Measurements from ENCODE around the gene SMIM7.
"Not testable (repeated sequence)": the region's sequence is repeated elsewhere in the genome, so short reads cannot be mapped to it uniquely, and the experiment has no call there.

SMIM7 gene

GRCh38 chr19:16676101-16676798, 16.3 kb upstream of the SMIM7 start:
- no peaks in the 10 kb centered on the region for H3K4me1 ChIP-seq (ENCODE audit: control insufficient read depth in 1 of 2, insufficient read depth in 2 of 2, low read length in 2 of 2)
- no peak overlapping the region for H3K9ac ChIP-seq (ENCODE audit: low read depth in 1 of 2, low read length in 2 of 2)
- H3K27me3 ChIP-seq (ENCODE audit: control insufficient read depth in 1 of 2, insufficient read depth in 2 of 2, low read length in 2 of 2): no peaks in the 10 kb centered on the region
- H3K4me3 ChIP-seq (ENCODE audit: low read depth in 1 of 2, low read length in 2 of 2): no peak overlapping the region
- H3K27ac ChIP-seq (ENCODE audit: low read depth, low read length): no peak overlapping the region
- H3K36me3 ChIP-seq (ENCODE audit: control insufficient read depth in 1 of 2, insufficient read depth in 2 of 2, low read length in 2 of 2): peaks cover 0 to 4% of the 10 kb centered on the region in 2 donors
- peaks cover 0 to 5% of the 10 kb centered on the region in 2 donors for H3K9me3 ChIP-seq (ENCODE audit: control insufficient read depth in 1 of 2, low read length in 2 of 2)

DNA sequence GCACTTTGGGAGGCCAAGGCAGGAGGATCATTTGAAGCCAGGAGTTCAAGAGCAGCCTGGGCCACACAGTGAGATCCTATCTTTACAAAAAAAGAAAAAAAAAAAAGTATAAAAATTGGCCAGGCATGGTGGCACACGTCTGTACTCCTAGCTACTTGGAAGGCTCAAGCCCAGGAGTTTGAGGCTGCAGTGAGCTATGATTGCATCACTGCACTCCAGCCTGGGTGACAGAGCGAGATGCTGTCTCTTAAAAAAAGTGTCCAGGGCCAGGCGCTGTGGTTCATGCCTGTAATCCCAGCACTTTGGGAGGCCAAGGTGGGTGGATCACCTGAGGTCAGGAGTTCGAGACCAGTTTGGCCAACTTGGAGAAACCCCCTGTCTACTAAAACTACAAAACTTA, 13.9 kb upstream of the SMIM7 start:
- H3K9me3 ChIP-seq (ENCODE audit: control insufficient read depth in 1 of 2, low read length in 2 of 2); H3K27ac ChIP-seq (ENCODE audit: low read depth, low read length); H3K9ac ChIP-seq (ENCODE audit: low read depth in 1 of 2, low read length in 2 of 2); H3K4me1 ChIP-seq (ENCODE audit: control insufficient read depth in 1 of 2, insufficient read depth in 2 of 2, low read length in 2 of 2); H3K36me3 ChIP-seq (ENCODE audit: control insufficient read depth in 1 of 2, insufficient read depth in 2 of 2, low read length in 2 of 2); H3K27me3 ChIP-seq (ENCODE audit: control insufficient read depth in 1 of 2, insufficient read depth in 2 of 2, low read length in 2 of 2); H3K4me3 ChIP-seq (ENCODE audit: low read depth in 1 of 2, low read length in 2 of 2): not testable (repeated sequence)

DNA sequence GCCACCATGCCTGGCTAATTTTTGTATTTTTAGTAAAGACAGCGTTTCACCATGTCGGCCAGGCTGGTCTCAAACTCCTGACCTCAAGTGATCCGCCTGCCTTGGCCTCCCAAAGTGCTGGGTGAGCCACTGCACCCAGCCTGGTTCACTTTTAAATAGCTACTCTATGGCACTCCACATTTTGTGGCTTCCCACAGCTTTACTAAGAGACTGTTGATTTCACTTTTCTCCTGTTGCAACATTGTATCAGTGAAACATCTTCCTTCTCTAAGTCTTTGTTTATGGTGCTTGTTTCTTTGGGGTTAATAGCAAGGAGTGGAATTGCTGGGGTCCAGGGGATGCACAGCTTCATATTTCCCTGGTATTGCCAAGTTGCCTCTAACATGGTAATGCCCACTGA, 13.3 kb upstream of the SMIM7 start:
- Histone ChIP-seq H3K27me3 (ENCODE audit: control insufficient read depth in 1 of 2, insufficient read depth in 2 of 2, low read length in 2 of 2) (no peaks in the 10 kb centered on the region), H3K27ac (ENCODE audit: low read depth, low read length) (no peak overlapping the region), H3K4me1 (ENCODE audit: control insufficient read depth in 1 of 2, insufficient read depth in 2 of 2, low read length in 2 of 2) (no peaks in the 10 kb centered on the region), H3K9ac (ENCODE audit: low read depth in 1 of 2, low read length in 2 of 2) (no peak overlapping the region), H3K9me3 (ENCODE audit: control insufficient read depth in 1 of 2, low read length in 2 of 2) (no peaks in the 10 kb centered on the region), H3K4me3 (ENCODE audit: low read depth in 1 of 2, low read length in 2 of 2) (no peak overlapping the region), H3K36me3 (ENCODE audit: control insufficient read depth in 1 of 2, insufficient read depth in 2 of 2, low read length in 2 of 2) (no peaks in the 10 kb centered on the region)

DNA sequence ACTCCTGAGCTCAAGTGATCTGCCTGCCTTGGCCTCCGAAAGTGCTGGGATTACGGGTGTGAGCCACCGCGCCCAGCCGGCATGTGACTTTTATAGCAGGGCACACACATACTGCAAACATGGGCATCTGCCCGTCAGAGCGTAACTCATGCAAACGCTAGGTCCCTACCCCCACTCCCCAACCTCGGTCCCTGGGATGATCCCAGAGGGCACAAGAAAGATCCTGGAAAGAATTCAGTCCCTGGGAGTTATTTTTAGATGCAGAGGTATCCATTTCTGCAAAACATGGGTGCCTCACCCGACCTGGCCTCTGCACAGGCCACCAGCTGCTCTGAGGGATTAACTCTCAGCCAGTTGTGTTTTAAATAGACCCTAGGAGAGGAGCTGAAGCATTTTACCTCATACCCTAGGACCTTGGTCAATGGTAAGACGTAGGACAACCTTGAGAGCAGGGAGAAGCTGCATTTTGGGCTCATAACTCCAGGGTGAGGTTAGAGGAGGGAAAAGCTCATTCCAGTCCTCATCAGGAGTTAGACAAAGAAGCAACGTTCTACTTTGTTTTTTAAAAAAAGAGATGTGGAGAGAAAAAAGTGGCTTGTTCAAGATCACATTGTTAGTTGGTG, 11.8 kb upstream of the SMIM7 start:
- Histone ChIP-seq H3K9me3 (ENCODE audit: control insufficient read depth in 1 of 2, low read length in 2 of 2) (no peaks in the 10 kb centered on the region), H3K4me3 (ENCODE audit: low read depth in 1 of 2, low read length in 2 of 2) (no peak overlapping the region), H3K27me3 (ENCODE audit: control insufficient read depth in 1 of 2, insufficient read depth in 2 of 2, low read length in 2 of 2) (no peaks in the 10 kb centered on the region), H3K36me3 (ENCODE audit: control insufficient read depth in 1 of 2, insufficient read depth in 2 of 2, low read length in 2 of 2) (no peaks in the 10 kb centered on the region), H3K4me1 (ENCODE audit: control insufficient read depth in 1 of 2, insufficient read depth in 2 of 2, low read length in 2 of 2) (no peaks in the 10 kb centered on the region), H3K9ac (ENCODE audit: low read depth in 1 of 2, low read length in 2 of 2) (no peak overlapping the region), H3K27ac (ENCODE audit: low read depth, low read length) (no peak overlapping the region)

DNA sequence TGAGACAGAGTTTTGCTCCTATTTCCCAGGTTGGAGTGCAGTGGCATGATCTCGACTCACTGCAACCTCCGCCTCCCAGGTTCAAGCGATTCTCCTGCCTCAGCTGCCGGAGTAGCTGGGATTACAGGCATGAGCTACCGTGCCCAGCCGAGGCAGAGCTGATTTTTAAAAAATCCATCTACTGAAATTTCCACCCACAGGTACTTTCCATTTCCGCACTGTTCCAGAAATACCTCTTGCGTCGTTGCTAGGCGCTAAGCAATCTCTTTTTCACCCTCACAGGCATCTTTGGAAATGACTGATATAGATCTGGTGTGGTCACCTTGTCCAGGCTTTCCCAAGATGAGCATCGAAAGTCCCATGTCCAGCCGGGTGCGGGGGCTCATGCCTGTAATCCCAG, 10.3 kb upstream of the SMIM7 start:
- Histone ChIP-seq H3K27ac (ENCODE audit: low read depth, low read length) (no peak overlapping the region), H3K27me3 (ENCODE audit: control insufficient read depth in 1 of 2, insufficient read depth in 2 of 2, low read length in 2 of 2) (no peaks in the 10 kb centered on the region), H3K4me3 (ENCODE audit: low read depth in 1 of 2, low read length in 2 of 2) (no peak overlapping the region), H3K36me3 (ENCODE audit: control insufficient read depth in 1 of 2, insufficient read depth in 2 of 2, low read length in 2 of 2) (no peaks in the 10 kb centered on the region), H3K9ac (ENCODE audit: low read depth in 1 of 2, low read length in 2 of 2) (no peak overlapping the region), H3K9me3 (ENCODE audit: control insufficient read depth in 1 of 2, low read length in 2 of 2) (no peaks in the 10 kb centered on the region), H3K4me1 (ENCODE audit: control insufficient read depth in 1 of 2, insufficient read depth in 2 of 2, low read length in 2 of 2) (no peaks in the 10 kb centered on the region)

DNA sequence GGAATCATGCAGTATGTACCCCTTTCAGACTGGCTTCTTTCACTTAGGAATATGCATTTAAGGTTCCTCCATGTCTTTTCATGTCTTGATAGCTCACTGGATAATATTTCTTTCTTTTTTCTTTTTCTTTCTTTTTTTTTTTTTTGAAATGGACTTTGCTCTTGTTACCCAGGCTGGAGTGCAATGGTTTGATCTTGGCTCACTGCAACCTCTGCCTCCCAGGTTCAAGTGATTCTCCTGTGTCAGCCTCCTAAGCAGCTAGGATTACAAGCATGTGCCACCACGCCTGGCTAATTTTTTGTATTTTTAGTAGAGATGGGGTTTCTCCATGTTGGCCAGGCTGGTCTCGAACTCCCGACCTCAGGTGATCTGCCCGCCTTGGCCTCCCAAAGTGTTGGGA, 8.8 kb upstream of the SMIM7 start:
- not testable (repeated sequence) for H3K4me3 ChIP-seq (ENCODE audit: low read depth in 1 of 2, low read length in 2 of 2); H3K27ac ChIP-seq (ENCODE audit: low read depth, low read length); H3K27me3 ChIP-seq (ENCODE audit: control insufficient read depth in 1 of 2, insufficient read depth in 2 of 2, low read length in 2 of 2); H3K36me3 ChIP-seq (ENCODE audit: control insufficient read depth in 1 of 2, insufficient read depth in 2 of 2, low read length in 2 of 2); H3K9me3 ChIP-seq (ENCODE audit: control insufficient read depth in 1 of 2, low read length in 2 of 2); H3K9ac ChIP-seq (ENCODE audit: low read depth in 1 of 2, low read length in 2 of 2); H3K4me1 ChIP-seq (ENCODE audit: control insufficient read depth in 1 of 2, insufficient read depth in 2 of 2, low read length in 2 of 2)

GRCh38 chr19:16668176-16668575, 8.2 kb upstream of the SMIM7 start:
- Histone ChIP-seq H3K36me3 (ENCODE audit: control insufficient read depth in 1 of 2, insufficient read depth in 2 of 2, low read length in 2 of 2) (no peaks in the 10 kb centered on the region), H3K4me1 (ENCODE audit: control insufficient read depth in 1 of 2, insufficient read depth in 2 of 2, low read length in 2 of 2) (peaks cover 0 to 6% of the 10 kb centered on the region in 2 donors), H3K27ac (ENCODE audit: low read depth, low read length) (no peak overlapping the region)

GRCh38 chr19:16661480-16662034, 1.6 kb upstream of the SMIM7 start:
- Histone ChIP-seq H3K27ac (ENCODE audit: low read depth, low read length) (no peak overlapping the region), H3K4me1 (ENCODE audit: control insufficient read depth in 1 of 2, insufficient read depth in 2 of 2, low read length in 2 of 2) (peaks cover 5 to 37% of the 10 kb centered on the region in 2 donors), H3K36me3 (ENCODE audit: control insufficient read depth in 1 of 2, insufficient read depth in 2 of 2, low read length in 2 of 2) (peaks cover 5 to 16% of the 10 kb centered on the region in 2 donors), H3K9ac (ENCODE audit: low read depth in 1 of 2, low read length in 2 of 2) (peak overlapping the region; percentile 36 to 54), H3K9me3 (ENCODE audit: control insufficient read depth in 1 of 2, low read length in 2 of 2) (no peaks in the 10 kb centered on the region), H3K4me3 (ENCODE audit: low read depth in 1 of 2, low read length in 2 of 2) (peak overlapping the region; percentile 65 to 91), H3K27me3 (ENCODE audit: control insufficient read depth in 1 of 2, insufficient read depth in 2 of 2, low read length in 2 of 2) (no peaks in the 10 kb centered on the region)

More at GRCh38 chr19:16668176-16668575, 8.2 kb upstream of the SMIM7 start:
- Histone ChIP-seq H3K27me3 (ENCODE audit: control insufficient read depth in 1 of 2, insufficient read depth in 2 of 2, low read length in 2 of 2) (no peaks in the 10 kb centered on the region), H3K9me3 (ENCODE audit: control insufficient read depth in 1 of 2, low read length in 2 of 2) (no peaks in the 10 kb centered on the region), H3K4me3 (ENCODE audit: low read depth in 1 of 2, low read length in 2 of 2) (no peak overlapping the region), H3K9ac (ENCODE audit: low read depth in 1 of 2, low read length in 2 of 2) (no peak overlapping the region)

GRCh38 chr19:16660763-16661479, 977 bp upstream of the SMIM7 start, which contains the start of gene TMEM38A:
TSS of gene TMEM38A (plus strand) at chr19:16661139. CDS start at chr19:16661218, 79 bp downstream.
- Histone ChIP-seq H3K9me3 (ENCODE audit: control insufficient read depth in 1 of 2, low read length in 2 of 2) (no peaks in the 10 kb centered on the region), H3K27ac (ENCODE audit: low read depth, low read length) (peak within 1 kb of the TSS; percentile 89), H3K27me3 (ENCODE audit: control insufficient read depth in 1 of 2, insufficient read depth in 2 of 2, low read length in 2 of 2) (no peaks in the 10 kb centered on the region), H3K36me3 (ENCODE audit: control insufficient read depth in 1 of 2, insufficient read depth in 2 of 2, low read length in 2 of 2) (peaks cover 5 to 22% of the 10 kb centered on the region in 2 donors), H3K4me3 (ENCODE audit: low read depth in 1 of 2, low read length in 2 of 2) (peak within 1 kb of the TSS; percentile 85 to 91), H3K4me1 (ENCODE audit: control insufficient read depth in 1 of 2, insufficient read depth in 2 of 2, low read length in 2 of 2) (peaks cover 5 to 37% of the 10 kb centered on the region in 2 donors), H3K9ac (ENCODE audit: low read depth in 1 of 2, low read length in 2 of 2) (peak within 1 kb of the TSS; percentile 77 to 82)

GRCh38 chr19:16659464-16659831, 496 bp downstream of the SMIM7 start:
- no peaks in the 10 kb centered on the region for H3K9me3 ChIP-seq (ENCODE audit: control insufficient read depth in 1 of 2, low read length in 2 of 2)
- H3K4me1 ChIP-seq (ENCODE audit: control insufficient read depth in 1 of 2, insufficient read depth in 2 of 2, low read length in 2 of 2): peaks cover 5 to 37% of the 10 kb centered on the region in 2 donors
- peak overlapping the region; percentile 30 for H3K27ac ChIP-seq (ENCODE audit: low read depth, low read length)
- H3K9ac ChIP-seq (ENCODE audit: low read depth in 1 of 2, low read length in 2 of 2): peak overlapping the region; percentile 69 to 79
- no peaks in the 10 kb centered on the region for H3K27me3 ChIP-seq (ENCODE audit: control insufficient read depth in 1 of 2, insufficient read depth in 2 of 2, low read length in 2 of 2)
- peak overlapping the region; percentile 85 to 91 for H3K4me3 ChIP-seq (ENCODE audit: low read depth in 1 of 2, low read length in 2 of 2)
- peaks cover 11 to 36% of the 10 kb centered on the region in 2 donors for H3K36me3 ChIP-seq (ENCODE audit: control insufficient read depth in 1 of 2, insufficient read depth in 2 of 2, low read length in 2 of 2)
